HG02610 (cell line): ENCODE results near the gene CORO7.
"Not testable (repeated sequence)": the region's sequence is repeated elsewhere in the genome, so short reads cannot be mapped to it uniquely, and the experiment has no call there.

Source experiments
- ATAC-seq: cut with Tn5 transposase; IDR thresholded peaks from one replicate; pipeline ENCODE4 v1.9.1; 2021; ENCODE audit warnings: mild to moderate bottlenecking, moderate library complexity; ENCODE audit not compliant: unreplicated experiment

The CORO7 gene

GRCh38 chr16:4358831-4359561, 57.4 kb downstream of the CORO7 start:
- ATAC-seq = no peak

- no peak for ATAC-seq
Measured at GRCh38 chr16:4358236-4358635, 58.2 kb downstream of the CORO7 start.

GRCh38 chr16:4356820-4357219, 59.6 kb downstream of the CORO7 start:
- no peak for ATAC-seq

GRCh38 chr16:4354512-4355409, 61.6 kb downstream of the CORO7 start:
- no peak for ATAC-seq

- ATAC-seq = no peak
Measured at GRCh38 chr16:4353675-4354074, 62.7 kb downstream of the CORO7 start.

GRCh38 chr16:4352843-4353242, 63.6 kb downstream of the CORO7 start:
- ATAC-seq = no peak

GRCh38 chr16:4351880-4352279, 64.5 kb downstream of the CORO7 start:
- ATAC-seq = no peak

- peak; percentile 88 for ATAC-seq
Measured at GRCh38 chr16:4350787-4351659, 65.4 kb downstream of the CORO7 start, which contains the start of gene PAM16. Gene PAM16, minus strand, starts transcription at chr16:4351321. Its CDS starts 87 bp downstream, at chr16:4351234.

GRCh38 chr16:4350365-4350786, 66.0 kb downstream of the CORO7 start:
- no peak for ATAC-seq

- no peak for ATAC-seq
Measured at GRCh38 chr16:4349332-4349731, 67.1 kb downstream of the CORO7 start.

GRCh38 chr16:4347765-4348509, 68.5 kb downstream of the CORO7 start:
- ATAC-seq = no peak

- ATAC-seq = no peak
Measured at GRCh38 chr16:4347010-4347409, 69.4 kb downstream of the CORO7 start.

- ATAC-seq = no peak
Measured at GRCh38 chr16:4345836-4346781, 70.3 kb downstream of the CORO7 start.

- no peak for ATAC-seq
Measured at GRCh38 chr16:4344983-4345835, 71.2 kb downstream of the CORO7 start.

- ATAC-seq = not testable (repeated sequence)
Measured at GRCh38 chr16:4344300-4344982, 72.0 kb downstream of the CORO7 start.

- ATAC-seq = no peak
Measured at GRCh38 chr16:4342866-4343744, 73.3 kb downstream of the CORO7 start.

GRCh38 chr16:4341250-4341649, 75.1 kb downstream of the CORO7 start:
- ATAC-seq = no peak
